Measurements from ENCODE around the gene ENOX2. TPM values are rescaled to one million over a fixed set of nuclear protein-coding genes. Genes with fewer than 3 reads are reported as not detected.

ENOX2 gene
- total RNA-seq, 4 donors from 2014 or later = 1.5 to 10.4 (median 4.6) TPM

DNA sequence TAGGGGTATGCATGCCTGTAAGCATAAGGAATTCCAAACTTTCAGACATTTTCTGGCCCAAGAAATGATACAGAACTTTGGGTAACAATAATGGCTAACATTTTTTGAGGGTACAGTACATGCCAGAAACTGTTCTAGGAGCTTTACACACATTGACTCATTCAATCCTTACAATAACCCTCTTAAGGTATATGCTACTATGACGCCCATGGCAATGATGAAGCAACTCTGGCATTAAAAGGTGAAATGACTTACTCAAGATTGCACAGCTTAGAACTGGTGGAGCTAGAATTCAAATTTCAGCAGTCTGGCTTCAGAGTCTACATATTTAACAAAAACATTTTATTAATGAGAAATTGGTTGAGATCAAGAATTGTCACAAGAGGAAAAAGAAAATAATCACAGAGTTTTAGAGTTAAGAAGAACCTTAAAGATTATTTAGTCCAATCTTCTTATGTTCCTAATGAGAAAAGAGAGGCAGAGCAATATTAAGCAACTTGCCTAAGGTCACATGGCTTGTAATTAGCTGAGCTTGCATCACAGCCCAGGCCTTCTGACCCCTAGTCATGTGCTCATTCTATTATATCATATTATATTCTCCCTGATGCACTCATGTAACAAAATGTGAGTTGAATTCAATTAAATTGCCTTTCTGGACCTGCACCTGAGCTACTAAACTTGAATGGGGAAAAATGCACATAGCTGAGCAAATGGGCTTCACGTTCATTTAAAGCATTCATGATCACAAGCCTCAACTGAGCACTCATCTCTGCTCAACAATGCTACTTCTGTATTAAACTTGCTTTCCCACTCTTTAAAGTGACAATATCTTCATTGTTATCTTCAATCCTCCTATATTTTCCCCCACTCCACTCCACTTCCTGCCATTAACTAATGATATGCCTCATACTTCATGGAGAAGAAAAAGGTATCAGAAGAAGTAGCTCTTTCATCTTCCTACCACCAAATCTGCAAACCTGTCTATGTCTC lies 73.2 kb downstream of the ENOX2 start:
- H3K27me3 ChIP-seq = no peaks in the 10 kb centered on the region
- 60% methylated on average over 2 of the region's 2 CpGs; no CpG with 5 or more reads in 1 of the 2 donors for WGBS, 2 donors (ENCODE audit: low coverage in 1 of 2)
- H3K9me3 ChIP-seq = no peaks in the 10 kb centered on the region
- H3K36me3 ChIP-seq = no peaks in the 10 kb centered on the region
- TF ChIP-seq, protein P1, sequence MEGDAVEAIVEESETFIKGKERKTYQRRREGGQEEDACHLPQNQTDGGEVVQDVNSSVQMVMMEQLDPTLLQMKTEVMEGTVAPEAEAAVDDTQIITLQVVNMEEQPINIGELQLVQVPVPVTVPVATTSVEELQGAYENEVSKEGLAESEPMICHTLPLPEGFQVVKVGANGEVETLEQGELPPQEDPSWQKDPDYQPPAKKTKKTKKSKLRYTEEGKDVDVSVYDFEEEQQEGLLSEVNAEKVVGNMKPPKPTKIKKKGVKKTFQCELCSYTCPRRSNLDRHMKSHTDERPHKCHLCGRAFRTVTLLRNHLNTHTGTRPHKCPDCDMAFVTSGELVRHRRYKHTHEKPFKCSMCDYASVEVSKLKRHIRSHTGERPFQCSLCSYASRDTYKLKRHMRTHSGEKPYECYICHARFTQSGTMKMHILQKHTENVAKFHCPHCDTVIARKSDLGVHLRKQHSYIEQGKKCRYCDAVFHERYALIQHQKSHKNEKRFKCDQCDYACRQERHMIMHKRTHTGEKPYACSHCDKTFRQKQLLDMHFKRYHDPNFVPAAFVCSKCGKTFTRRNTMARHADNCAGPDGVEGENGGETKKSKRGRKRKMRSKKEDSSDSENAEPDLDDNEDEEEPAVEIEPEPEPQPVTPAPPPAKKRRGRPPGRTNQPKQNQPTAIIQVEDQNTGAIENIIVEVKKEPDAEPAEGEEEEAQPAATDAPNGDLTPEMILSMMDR (IDR thresholded peaks at IDR 0.05) = no peak
- no peak for TF ChIP-seq POLR2A (IDR thresholded peaks at IDR 0.05)
- no peak for TF ChIP-seq EP300 (IDR thresholded peaks at IDR 0.05; ENCODE audit: low read depth)
- no peak for TF ChIP-seq POLR2AphosphoS5 (IDR thresholded peaks at IDR 0.05)
- no peak overlapping the region for H3K27ac ChIP-seq
- no peak overlapping the region for H3K4me3 ChIP-seq
- in situ Hi-C loops (cut with MboI; ENCODE audit: low pct_ligation_motif_present in 1 of 4, low pct_unique_long_range_greater_than_20kb in 1 of 4, low sequenced_read_pairs in 3 of 4) = no loop called here
- no peak for DNase-seq
- H3K4me1 ChIP-seq = no peaks in the 10 kb centered on the region
- intact Hi-C loops (cut with DNase I; ENCODE audit: low total_unique reads) = no loop called here

DNA sequence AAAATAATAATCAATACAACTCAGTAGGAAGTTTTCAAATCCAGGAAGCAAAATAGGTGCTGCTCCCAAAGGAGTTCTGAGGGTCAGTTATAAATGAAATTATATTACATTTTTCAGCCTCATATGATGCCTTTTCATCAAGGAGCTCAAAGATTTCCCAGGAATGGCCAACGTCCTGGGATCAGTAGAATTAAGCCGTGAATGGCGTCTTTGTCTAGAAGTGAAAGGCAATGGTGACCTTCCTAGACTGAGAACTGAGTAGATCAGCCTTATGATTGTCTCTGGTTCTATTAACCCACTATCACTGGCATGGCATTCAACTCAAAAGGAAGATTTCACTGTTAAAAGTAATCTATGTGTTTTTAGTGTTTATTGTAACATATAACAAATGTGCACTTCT lies 74.4 kb downstream of the ENOX2 start:
- WGBS, 2 donors (ENCODE audit: low coverage in 1 of 2) = 79% methylated on average over 3 of the region's 3 CpGs; no CpG with 5 or more reads in 1 of the 2 donors
- TF ChIP-seq, protein P1 (IDR thresholded peaks at IDR 0.05) = no peak
- TF ChIP-seq POLR2A (IDR thresholded peaks at IDR 0.05) (no peak), EP300 (IDR thresholded peaks at IDR 0.05; ENCODE audit: low read depth) (no peak), POLR2AphosphoS5 (IDR thresholded peaks at IDR 0.05) (no peak)

DNA sequence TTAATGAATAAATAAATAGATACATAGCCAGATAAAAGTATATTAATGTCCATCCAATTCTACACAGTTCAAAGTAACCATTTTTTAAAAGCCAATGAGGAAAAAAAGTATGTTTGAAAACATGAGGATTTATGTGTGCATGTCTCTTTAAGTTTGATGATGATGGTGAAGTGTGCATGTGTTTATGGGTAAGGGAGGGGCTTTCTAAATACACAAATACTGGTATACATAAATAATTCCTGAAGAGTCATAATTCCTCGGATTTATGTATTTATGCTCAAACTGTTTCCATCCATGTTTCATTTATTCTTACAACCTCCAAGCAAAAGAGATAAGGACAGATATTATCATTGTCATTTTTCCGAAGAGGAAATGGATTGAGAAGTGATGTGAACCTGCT lies 75.4 kb downstream of the ENOX2 start:
- in situ Hi-C loops (cut with MboI; ENCODE audit: low pct_ligation_motif_present in 1 of 4, low pct_unique_long_range_greater_than_20kb in 1 of 4, low sequenced_read_pairs in 3 of 4) = no loop called here
- 66% methylated on average over 2 of the region's 2 CpGs; no CpG with 5 or more reads in 1 of the 2 donors for WGBS, 2 donors (ENCODE audit: low coverage in 1 of 2)
- intact Hi-C loops (cut with DNase I; ENCODE audit: low total_unique reads) = no loop called here
- Histone ChIP-seq H3K4me1 (no peaks in the 10 kb centered on the region), H3K27ac (no peak overlapping the region), H3K4me3 (no peak overlapping the region), H3K9me3 (no peaks in the 10 kb centered on the region), H3K27me3 (no peaks in the 10 kb centered on the region), H3K36me3 (no peaks in the 10 kb centered on the region)
- DNase-seq = no peak
- no peak for TF ChIP-seq EP300 (IDR thresholded peaks at IDR 0.05; ENCODE audit: low read depth)

More for the DNA sequence above, 74.4 kb downstream of the ENOX2 start:
- in situ Hi-C loops (cut with MboI; ENCODE audit: low pct_ligation_motif_present in 1 of 4, low pct_unique_long_range_greater_than_20kb in 1 of 4, low sequenced_read_pairs in 3 of 4) (no loop called here), intact Hi-C loops (cut with DNase I; ENCODE audit: low total_unique reads) (no loop called here)
- no peak for DNase-seq
- Histone ChIP-seq H3K9me3 (no peaks in the 10 kb centered on the region), H3K36me3 (no peaks in the 10 kb centered on the region), H3K4me3 (no peak overlapping the region), H3K4me1 (no peaks in the 10 kb centered on the region), H3K27me3 (no peaks in the 10 kb centered on the region), H3K27ac (no peak overlapping the region)

DNA sequence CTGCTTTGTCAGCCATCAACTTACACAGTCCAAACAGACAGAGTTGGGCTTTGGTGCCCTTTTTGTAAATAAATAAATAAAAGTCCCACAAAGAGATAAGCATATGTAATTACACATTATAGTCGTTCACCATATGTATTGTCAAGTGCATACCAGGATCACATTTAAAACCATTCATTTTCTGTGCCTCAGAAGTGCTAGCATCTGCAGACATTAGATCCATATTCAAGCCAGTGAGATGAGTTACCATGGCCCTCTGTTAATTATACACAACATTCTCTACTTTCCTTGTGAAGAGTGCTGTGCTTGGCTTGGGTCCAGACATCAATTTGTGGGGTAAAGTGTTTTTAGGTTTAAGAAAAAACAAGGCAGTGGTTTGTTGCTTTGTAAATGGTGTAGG lies 76.8 kb downstream of the ENOX2 start:
- 33% methylated on average over 1 of the region's 1 CpG; no CpG with 5 or more reads in 1 of the 2 donors for WGBS, 2 donors (ENCODE audit: low coverage in 1 of 2)
- intact Hi-C loops (cut with DNase I; ENCODE audit: low total_unique reads) (no loop called here), in situ Hi-C loops (cut with MboI; ENCODE audit: low pct_ligation_motif_present in 1 of 4, low pct_unique_long_range_greater_than_20kb in 1 of 4, low sequenced_read_pairs in 3 of 4) (no loop called here)
- no peak overlapping the region for H3K27ac ChIP-seq
- no peaks in the 10 kb centered on the region for H3K27me3 ChIP-seq
- no peaks in the 10 kb centered on the region for H3K9me3 ChIP-seq
- no peaks in the 10 kb centered on the region for H3K36me3 ChIP-seq
- no peak for DNase-seq
- no peaks in the 10 kb centered on the region for H3K4me1 ChIP-seq
- TF ChIP-seq POLR2A (IDR thresholded peaks at IDR 0.05) (no peak), POLR2AphosphoS5 (IDR thresholded peaks at IDR 0.05) (no peak), EP300 (IDR thresholded peaks at IDR 0.05; ENCODE audit: low read depth) (no peak)
- TF ChIP-seq, protein P1 (IDR thresholded peaks at IDR 0.05) = no peak
- H3K4me3 ChIP-seq = no peak overlapping the region
